Neural cell (in vitro differentiated cells): ENCODE data around the gene PLCH1.

Experiments
- EP300 ChIP-seq: fragments of 450-650 bp; conservative IDR thresholded peaks from 2 replicates; pipeline ENCODE4 v1.6.1; 2014; ENCODE audit warnings: antibody characterized with exemption, mild to moderate bottlenecking, moderate library complexity; ENCODE audit not compliant: poor library complexity, severe bottlenecking
- EZH2 ChIP-seq: fragments of 200-600, 300-800 bp; shearing (Covaris generic), sonication (generic); IDR thresholded peaks from 2 replicates; pipeline ENCODE4 v1.6.1; 2014; ENCODE audit warnings: antibody characterized with exemption, low read length, borderline replicate concordance, mild to moderate bottlenecking; ENCODE audit not compliant: insufficient read depth, poor library complexity, severe bottlenecking
- MXI1 ChIP-seq: fragments of 450-650 bp; conservative IDR thresholded peaks from 2 replicates; pipeline ENCODE4 v1.6.1; 2014; ENCODE audit warnings: antibody characterized with exemption, mild to moderate bottlenecking; ENCODE audit not compliant: poor library complexity, severe bottlenecking
- POLR2AphosphoS5 ChIP-seq: IDR thresholded peaks from 2 replicates; pipeline ENCODE4 v1.6.1; 2012
- TF ChIP-seq, protein P1 (sequence below): fragments of 450-650 bp; IDR thresholded peaks from 2 replicates; pipeline ENCODE4 v1.5.1; 2014; ENCODE audit warnings: antibody characterized with exemption, mild to moderate bottlenecking, moderate library complexity; ENCODE audit not compliant: poor library complexity, severe bottlenecking

DNA sequence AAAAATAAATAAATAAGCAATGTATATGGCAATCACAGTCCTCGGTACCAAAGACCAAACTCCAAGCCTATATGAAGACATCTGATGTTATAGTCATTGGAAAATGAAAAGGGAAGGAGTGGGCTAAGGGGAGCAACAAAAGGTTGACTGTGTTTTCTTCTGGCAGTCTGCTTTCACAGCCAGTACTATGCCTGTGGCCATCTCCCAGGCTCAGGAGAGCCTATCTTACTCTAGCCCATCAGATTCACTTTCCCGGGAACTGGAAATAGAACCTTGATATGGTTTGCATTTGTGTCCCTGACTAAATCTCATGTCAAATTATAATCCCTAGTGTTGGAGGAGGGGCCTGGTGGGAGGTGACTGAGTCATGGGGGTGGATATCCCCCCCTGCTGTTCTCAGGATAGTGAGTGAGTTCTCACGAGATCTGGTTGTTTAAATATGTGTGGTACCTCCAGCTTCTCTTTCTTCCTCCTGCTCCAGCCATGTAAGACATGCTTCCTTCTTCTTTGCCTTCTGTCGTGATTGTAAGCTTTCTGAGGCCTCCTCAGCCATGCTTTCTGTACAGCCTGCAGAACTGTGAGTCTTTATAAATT, 105.3 kb downstream of the PLCH1 start:
- no peak for TF ChIP-seq MXI1
- TF ChIP-seq EP300, result no peak
- TF ChIP-seq, protein P1, sequence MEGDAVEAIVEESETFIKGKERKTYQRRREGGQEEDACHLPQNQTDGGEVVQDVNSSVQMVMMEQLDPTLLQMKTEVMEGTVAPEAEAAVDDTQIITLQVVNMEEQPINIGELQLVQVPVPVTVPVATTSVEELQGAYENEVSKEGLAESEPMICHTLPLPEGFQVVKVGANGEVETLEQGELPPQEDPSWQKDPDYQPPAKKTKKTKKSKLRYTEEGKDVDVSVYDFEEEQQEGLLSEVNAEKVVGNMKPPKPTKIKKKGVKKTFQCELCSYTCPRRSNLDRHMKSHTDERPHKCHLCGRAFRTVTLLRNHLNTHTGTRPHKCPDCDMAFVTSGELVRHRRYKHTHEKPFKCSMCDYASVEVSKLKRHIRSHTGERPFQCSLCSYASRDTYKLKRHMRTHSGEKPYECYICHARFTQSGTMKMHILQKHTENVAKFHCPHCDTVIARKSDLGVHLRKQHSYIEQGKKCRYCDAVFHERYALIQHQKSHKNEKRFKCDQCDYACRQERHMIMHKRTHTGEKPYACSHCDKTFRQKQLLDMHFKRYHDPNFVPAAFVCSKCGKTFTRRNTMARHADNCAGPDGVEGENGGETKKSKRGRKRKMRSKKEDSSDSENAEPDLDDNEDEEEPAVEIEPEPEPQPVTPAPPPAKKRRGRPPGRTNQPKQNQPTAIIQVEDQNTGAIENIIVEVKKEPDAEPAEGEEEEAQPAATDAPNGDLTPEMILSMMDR, result no peak
- no peak for TF ChIP-seq POLR2AphosphoS5
- no peak for TF ChIP-seq EZH2
